H1 (cell line): ENCODE data around the gene ZDHHC3. TPM values are rescaled to one million over a fixed set of nuclear protein-coding genes. Genes with fewer than 3 reads are reported as not detected.

ENCODE experiments used
- CTCF ChIA-PET: fragments of 300-600 bp; sonication (Branson Sonifier 250); formaldehyde crosslinking; loops from one replicate; lab custom pipeline; 2021; ENCODE audit not compliant: partially characterized antibody; lab: Charles Lee
- POLR2A ChIA-PET: fragments of 300-600 bp; sonication (Branson Sonifier 250); formaldehyde crosslinking; loops from one replicate; lab custom pipeline; 2021; ENCODE audit warnings: inconsistent platforms; ENCODE audit not compliant: partially characterized antibody; lab: Charles Lee
- DNase-seq, 2 experiments: peaks; one replicate each; pipeline versions ENCODE4 v3.0.0 to v3.0.0-alpha.2; 2010 to 2022; ENCODE audit warnings: low spot score in 2 of 2, low read depth in 1 of 2, mixed read lengths in 1 of 2
- FAIRE-seq: peaks from 2 replicates; lab custom pipeline; 2011; peaks lifted over from hg19 to GRCh38; lab: Jason Lieb, UNC
- H2AFZ ChIP-seq: 2 replicates; pipeline ENCODE4 v1.8.1; 2012; ENCODE audit warnings: low read length, inconsistent platforms
- H2AK5ac ChIP-seq: 2 replicates; pipeline ENCODE4 v1.6.1; 2013; ENCODE audit warnings: low read depth, low read length
- H2BK120ac ChIP-seq: replicated peaks from 2 replicates; pipeline ENCODE3; 2013; ENCODE audit warnings: low read depth, low read length, inconsistent platforms
- H2BK12ac ChIP-seq: 2 replicates; pipeline ENCODE4 v1.6.1; 2013; ENCODE audit warnings: low read depth, low read length
- H2BK15ac ChIP-seq: 2 replicates; pipeline ENCODE4 v1.6.1; 2013; ENCODE audit warnings: low read length
- H2BK20ac ChIP-seq: 2 replicates; pipeline ENCODE4 v1.6.1; 2013; ENCODE audit warnings: low read length
- H2BK5ac ChIP-seq: 2 replicates; pipeline ENCODE4 v1.6.1; 2013; ENCODE audit warnings: low read depth, low read length
- H3K14ac ChIP-seq: 2 replicates; pipeline ENCODE4 v1.6.1; 2013; ENCODE audit warnings: inconsistent platforms; ENCODE audit not compliant: insufficient read length
- H3K18ac ChIP-seq: 2 replicates; pipeline ENCODE4 v1.6.1; 2013; ENCODE audit warnings: low read length; ENCODE audit errors: extremely low read depth
- H3K23ac ChIP-seq: 2 replicates; pipeline ENCODE4 v1.6.1; 2013; ENCODE audit warnings: inconsistent platforms; ENCODE audit not compliant: insufficient read length
- H3K23me2 ChIP-seq: 2 replicates; pipeline ENCODE4 v1.6.1; 2013; ENCODE audit warnings: low read depth, low read length
- H3K27ac ChIP-seq: 2 replicates; pipeline ENCODE4 v1.6.1; 2011; ENCODE audit warnings: low read depth, low read length, inconsistent platforms
- H3K27me3 ChIP-seq, 4 experiments: replicated peaks in 1 of 4; 1 replicate in 1 of 4; 2 replicates in 3 of 4; pipeline versions ENCODE4 v1.6.1 to v1.8.1; 2011 to 2013; ENCODE audit warnings: low read length in 3 of 4, mild to moderate bottlenecking in 3 of 4, inconsistent platforms in 2 of 4, mixed read lengths in 2 of 4, moderate library complexity in 1 of 4; ENCODE audit not compliant: control insufficient read depth in 3 of 4, insufficient read depth in 3 of 4; ENCODE audit errors: extremely low read depth in 1 of 4
- H3K36me3 ChIP-seq, 4 experiments: 2 replicates each; pipeline versions ENCODE4 v1.6.1 to v1.8.1; 2011 to 2013; ENCODE audit warnings: mild to moderate bottlenecking in 4 of 4, low read length in 3 of 4, moderate library complexity in 2 of 4, control low read depth in 1 of 4, inconsistent platforms in 1 of 4; ENCODE audit not compliant: insufficient read depth in 4 of 4, control insufficient read depth in 2 of 4
- H3K4ac ChIP-seq: replicated peaks from 2 replicates; pipeline ENCODE3; 2013; ENCODE audit warnings: low read length, low read depth, mixed read lengths, inconsistent platforms; ENCODE audit not compliant: insufficient read length
- H3K4me1 ChIP-seq, 4 experiments: replicated peaks in 1 of 4; 1 replicate in 1 of 4; 2 replicates in 3 of 4; pipeline versions ENCODE4 v1.6.1 to v1.8.1; 2011 to 2013; ENCODE audit warnings: low read length in 3 of 4, inconsistent platforms in 2 of 4, mixed read lengths in 1 of 4; ENCODE audit not compliant: insufficient read depth in 4 of 4, control insufficient read depth in 3 of 4
- H3K4me2 ChIP-seq, 2 experiments: 2 replicates each; pipeline versions ENCODE4 v1.6.1 to v1.8.1; 2011 to 2013; ENCODE audit warnings: low read depth in 2 of 2, low read length in 2 of 2, control low read depth in 1 of 2, inconsistent platforms in 1 of 2, mild to moderate bottlenecking in 1 of 2; ENCODE audit not compliant: insufficient read depth in 1 of 2
- H3K4me3 ChIP-seq, 4 experiments: fragments of 200-600, 300-600 bp in 1 of 4; sonication (generic), shearing (Covaris generic), sonication (Bioruptor Twin) in 1 of 4; 2 replicates each; pipeline versions ENCODE4 v1.5.1 to v1.8.1; 2011 to 2016; ENCODE audit warnings: low read length in 4 of 4, low read depth in 3 of 4, control low read depth in 2 of 4, inconsistent platforms in 2 of 4, mild to moderate bottlenecking in 2 of 4, mixed read lengths in 1 of 4, moderate library complexity in 1 of 4; ENCODE audit not compliant: insufficient read depth in 2 of 4; ENCODE audit errors: extremely low read depth in 1 of 4
- H3K56ac ChIP-seq: replicated peaks from 2 replicates; pipeline ENCODE3; 2013; ENCODE audit warnings: low read depth, mild to moderate bottlenecking, mixed read lengths, low read length, inconsistent platforms; ENCODE audit not compliant: insufficient read length
- H3K79me1 ChIP-seq: 2 replicates; pipeline ENCODE4 v1.6.1; 2013; ENCODE audit warnings: low read depth, low read length, control low read depth
- H3K79me2 ChIP-seq, 2 experiments: 2 replicates each; pipeline versions ENCODE4 v1.6.1 to v1.8.1; 2012 to 2013; ENCODE audit warnings: low read length in 2 of 2, mild to moderate bottlenecking in 2 of 2, inconsistent platforms in 1 of 2; ENCODE audit not compliant: insufficient read depth in 2 of 2, control insufficient read depth in 1 of 2
- H3K9ac ChIP-seq, 4 experiments: replicated peaks in 1 of 4; 1 replicate in 1 of 4; 2 replicates in 3 of 4; pipeline versions ENCODE4 v1.6.1 to v1.8.1; 2011 to 2013; ENCODE audit warnings: low read depth in 3 of 4, low read length in 3 of 4, control low read depth in 2 of 4, mild to moderate bottlenecking in 2 of 4, moderate library complexity in 2 of 4, inconsistent platforms in 1 of 4; ENCODE audit errors: extremely low read depth in 1 of 4
- H3K9me3 ChIP-seq, 2 experiments: 2 replicates each; pipeline versions ENCODE4 v1.6.1 to v1.8.1; 2012 to 2013; ENCODE audit warnings: mild to moderate bottlenecking in 2 of 2, moderate library complexity in 2 of 2, control low read depth in 1 of 2, inconsistent platforms in 1 of 2, low read depth in 1 of 2, low read length in 1 of 2, mixed read lengths in 1 of 2; ENCODE audit not compliant: insufficient read depth in 2 of 2
- H4K20me1 ChIP-seq, 2 experiments: replicated peaks in 1 of 2; 2 replicates each; pipeline versions ENCODE3 to v1.8.1; 2011 to 2013; ENCODE audit warnings: inconsistent platforms in 2 of 2, low read length in 2 of 2, mild to moderate bottlenecking in 1 of 2; ENCODE audit not compliant: insufficient read depth in 2 of 2, control insufficient read depth in 1 of 2
- H4K5ac ChIP-seq: 2 replicates; pipeline ENCODE4 v1.6.1; 2013; ENCODE audit warnings: low read length, low read depth, mixed read lengths, inconsistent platforms; ENCODE audit not compliant: insufficient read length
- H4K8ac ChIP-seq: 2 replicates; pipeline ENCODE4 v1.8.0; 2013; ENCODE audit warnings: mild to moderate bottlenecking, moderate library complexity, low read length, inconsistent platforms; ENCODE audit not compliant: insufficient read depth; ENCODE audit errors: extremely low read depth
- H4K91ac ChIP-seq: replicated peaks from 2 replicates; pipeline ENCODE3; 2013; ENCODE audit warnings: low read length, mixed read lengths, inconsistent platforms; ENCODE audit not compliant: insufficient read length
- ASH2L ChIP-seq: fragments of 200-600, 300-600 bp; sonication (generic); IDR thresholded peaks from one replicate; pipeline ENCODE4 v1.7.1; 2017; ENCODE audit warnings: low read length
- CBX8 ChIP-seq: fragments of 300-800, 300-1000 bp; sonication (generic); IDR thresholded peaks from 2 replicates; pipeline ENCODE4 v1.7.1; 2016; ENCODE audit warnings: low read depth, low read length, borderline replicate concordance
- CHD2 ChIP-seq: IDR thresholded peaks from 2 replicates; pipeline ENCODE4 v1.6.1; 2012; ENCODE audit warnings: low read length, improper control_type of control experiment
- EGR1 ChIP-seq: IDR thresholded peaks from 2 replicates; pipeline ENCODE4 v1.6.1; 2011; ENCODE audit warnings: low read depth, low read length, borderline replicate concordance
- FOSL1 ChIP-seq: IDR thresholded peaks from 2 replicates; pipeline ENCODE4 v1.6.1; 2011; ENCODE audit warnings: mild to moderate bottlenecking, low read depth, low read length, moderate library complexity; ENCODE audit not compliant: insufficient read depth
- KDM1A ChIP-seq: fragments of 200-600, 300-600 bp; sonication (generic); IDR thresholded peaks from 2 replicates; pipeline ENCODE4 v1.7.1; 2016; ENCODE audit warnings: mild to moderate bottlenecking, low read length, borderline replicate concordance
- RAD21 ChIP-seq, 2 experiments: IDR thresholded peaks in 1 of 2; conservative IDR thresholded peaks in 1 of 2; 2 replicates each; pipeline ENCODE4 v1.6.1; 2011; ENCODE audit warnings: low read depth in 2 of 2, low read length in 2 of 2, improper control_type of control experiment in 1 of 2, inconsistent platforms in 1 of 2, mild to moderate bottlenecking in 1 of 2, moderate library complexity in 1 of 2
- RBBP5 ChIP-seq: IDR thresholded peaks from 2 replicates; pipeline ENCODE4 v1.7.1; 2012; ENCODE audit warnings: low read depth, mild to moderate bottlenecking, inconsistent platforms, low read length, moderate library complexity, borderline replicate concordance
- SUZ12 ChIP-seq: fragments of 200-600 bp; sonication (generic); IDR thresholded peaks from 2 replicates; pipeline ENCODE4 v1.6.1; 2012; ENCODE audit warnings: mild to moderate bottlenecking, inconsistent platforms, low read length, moderate library complexity, mixed read lengths
- WGBS, 2 experiments: shearing (Covaris generic) in 1 of 2; methylation state at CpG; one replicate each; pipeline versions ENCODE4 v1.1.6 to v1.1.7; 2013 to 2015; ENCODE audit warnings: low lambda C conversion rate in 2 of 2, mixed read lengths in 2 of 2, inconsistent platforms in 1 of 2, low coverage in 1 of 2, missing lambda C conversion rate in 1 of 2; ENCODE audit not compliant: insufficient replicate concordance in 2 of 2, insufficient coverage in 1 of 2, insufficient read length in 1 of 2; ENCODE audit errors: extremely low coverage in 1 of 2, missing lambda C conversion rate in 1 of 2; 5-methylcytosine and 5-hydroxymethylcytosine counted together
- polyA plus RNA-seq, 7 experiments: library from polyadenylated mRNA; depleted of rRNA in 3 of 7; stranded (reverse) in 5 of 7; unstranded in 2 of 7; fragments of >200 nt in 5 of 7; fragments of 200-250 nt in 2 of 7; gene quantifications; 1 replicate in 5 of 7; 2 replicates in 1 of 7; 4 replicates in 1 of 7; pipeline versions ENCODE4 v1.2.1 to v1.2.3, GENCODE V29; 2011 to 2013; ENCODE audit warnings: missing spikeins in 2 of 7, mixed read lengths in 2 of 7
- total RNA-seq: library from RNA; stranded (reverse); fragmentation: NEBNext Ultra II Directional; extraction: Animal tissue kit (Norgen Biotek cat#: 25700); gene quantifications from 2 replicates; pipeline ENCODE4 v1.2.1, GENCODE V29; 2021

Gene ZDHHC3
- total and polyA plus RNA-seq, 2 of the 8 experiments (the other 6 are each of a cell fraction or from before 2014, with no cell fraction given), result 77.4 to 88.7 TPM

GRCh38 chr3:45023675-45024074, 47.7 kb upstream of the ZDHHC3 start:
- Histone ChIP-seq H2BK12ac (no peak overlapping the region), H3K4me3 (no peak overlapping the region), H4K5ac (no peak overlapping the region), H2BK5ac (no peak overlapping the region), H3K9ac (no peak overlapping the region), H3K27ac (no peak overlapping the region), H3K36me3 (no peaks in the 10 kb centered on the region), H3K56ac (no peak overlapping the region), H2BK20ac (no peak overlapping the region), H3K4ac (no peak overlapping the region), H2BK15ac (no peak overlapping the region), H4K20me1 (peaks cover 0 to 3% of the 10 kb centered on the region in 2 experiments), H3K79me2 (no peaks in the 10 kb centered on the region), H3K23ac (no peak overlapping the region), H3K18ac (no peak overlapping the region), H2AK5ac (no peak overlapping the region), H3K23me2 (no peaks in the 10 kb centered on the region), H3K27me3 (no peaks in the 10 kb centered on the region), H2AFZ (no peak overlapping the region), H4K8ac (no peak overlapping the region), H2BK120ac (no peak overlapping the region), H3K4me1 (no peaks in the 10 kb centered on the region; a peak in 4 of 7 replicates), H3K9me3 (no peaks in the 10 kb centered on the region), H3K4me2 (no peak overlapping the region), H3K14ac (no peak overlapping the region), H4K91ac (no peak overlapping the region)
- CTCF ChIA-PET, result interaction anchor here (1.3 kb wide), 1 partner anchor 30 kb away, joined by 4 read pairs; no protein-coding TSS in a partner anchor
- 77% methylated on average over 3 of the region's 3 CpGs; no CpG with 5 or more reads in 1 of the 2 experiments for WGBS, 2 experiments
- DNase-seq (no peak), FAIRE-seq (no peak)
- POLR2A ChIA-PET, result no interaction called here
- TF ChIP-seq EGR1, result no peak
- no peak for TF ChIP-seq CBX8
- no peak for TF ChIP-seq RAD21 (IDR thresholded peaks at IDR 0.05 in 1 of 2, conservative IDR thresholded peaks at IDR 0.05 in 1 of 2; ENCODE audit: low read depth in 2 of 2, low read length in 2 of 2)
- TF ChIP-seq FOSL1, result no peak
- TF ChIP-seq ASH2L, result no peak
- TF ChIP-seq KDM1A, result no peak
- no peak for TF ChIP-seq CHD2
- no peak for TF ChIP-seq RBBP5
- TF ChIP-seq SUZ12, result no peak
- TF ChIP-seq, all 59 proteins: peak for 0
- no peaks in the 10 kb centered on the region for H3K79me1 ChIP-seq
